Measurements from ENCODE around the gene TOMM20.
A peak's percentile ranks its signal among the peaks of the same experiment; 100 is the strongest.
"Not testable (repeated sequence)": the region's sequence is repeated elsewhere in the genome, so short reads cannot be mapped to it uniquely, and the experiment has no call there.

The TOMM20 gene

DNA sequence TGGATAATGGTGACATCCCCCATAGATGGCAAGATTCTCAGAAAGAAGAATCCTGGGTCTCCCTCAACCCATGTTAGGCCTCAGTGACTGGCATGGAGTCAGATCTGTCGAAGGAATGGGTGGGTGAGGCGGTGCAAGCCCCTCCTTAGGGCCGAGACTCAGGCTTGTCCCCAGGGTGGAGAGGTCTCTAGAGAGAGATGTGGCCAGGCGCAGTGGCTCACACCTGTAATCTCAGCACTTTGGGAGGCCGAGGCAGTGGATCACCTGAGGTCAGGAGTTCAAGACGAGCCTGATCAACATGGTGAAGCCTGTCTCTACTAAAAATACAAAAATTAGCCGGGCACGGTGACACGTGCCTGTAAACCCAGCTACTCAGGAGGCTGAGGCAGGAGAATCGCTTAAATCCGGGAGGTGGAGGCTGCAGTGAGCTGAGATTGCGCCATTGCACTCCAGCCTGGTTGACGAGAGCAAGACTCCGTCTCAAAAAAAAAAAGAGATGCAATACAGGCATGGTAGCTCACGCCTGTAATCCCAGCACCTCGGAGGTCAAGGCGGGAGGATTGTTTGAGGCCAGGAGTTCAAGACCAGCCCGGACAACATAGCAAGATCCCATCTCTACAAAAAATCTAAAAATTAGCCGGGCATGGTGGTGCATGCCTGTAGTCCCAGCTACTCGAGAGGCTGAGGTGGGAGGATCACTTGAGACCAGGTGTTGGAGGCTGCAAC is 37.2 kb downstream of the TOMM20 start:
- H3K4me3 Mint-ChIP-seq; H3K9me3 Mint-ChIP-seq; DNase-seq; H3K36me3 Mint-ChIP-seq (ENCODE audit: low read depth); H3K27ac Mint-ChIP-seq: not testable (repeated sequence)
- H3K27me3 Mint-ChIP-seq (ENCODE audit: low read depth, poor library complexity) = peaks cover 11% of the 10 kb centered on the region
- H3K4me1 Mint-ChIP-seq = peaks cover 35% of the 10 kb centered on the region

DNA sequence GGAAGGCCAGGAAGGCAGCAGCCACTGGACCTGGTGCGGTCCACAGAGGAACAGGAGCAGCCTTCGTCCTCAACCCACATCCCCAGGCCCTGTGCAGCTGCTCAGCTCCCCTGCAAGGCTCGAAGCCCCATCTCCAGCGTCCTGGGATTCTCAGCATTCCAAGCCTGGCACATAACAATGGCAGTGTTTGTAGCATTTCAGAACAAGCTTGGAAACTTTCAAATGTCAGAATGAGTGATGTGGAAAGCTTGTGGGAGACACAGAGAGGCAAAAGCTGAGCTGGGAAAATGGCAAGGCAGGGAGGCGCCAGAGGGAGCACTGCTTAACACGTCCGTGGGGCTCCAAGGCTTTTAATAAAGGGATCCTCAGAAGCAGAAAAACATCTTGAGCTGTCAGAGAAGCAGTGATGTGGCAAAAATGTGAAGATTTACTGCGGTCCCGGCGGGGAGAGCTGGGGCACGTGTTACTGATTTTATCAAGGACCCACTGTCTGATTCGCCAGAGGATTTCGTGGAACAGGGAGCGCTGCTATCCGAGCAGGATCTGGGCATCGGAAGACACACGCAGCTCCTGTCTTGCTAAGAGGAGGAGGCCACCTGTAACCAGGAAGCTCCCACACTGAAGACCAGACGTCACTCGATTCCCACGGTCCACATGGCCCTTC is 38.1 kb downstream of the TOMM20 start:
- peaks cover 11% of the 10 kb centered on the region for H3K27me3 Mint-ChIP-seq (ENCODE audit: low read depth, poor library complexity)
- peak overlapping the region; percentile 79 for H3K27ac Mint-ChIP-seq
- TF ChIP-seq, protein P1, sequence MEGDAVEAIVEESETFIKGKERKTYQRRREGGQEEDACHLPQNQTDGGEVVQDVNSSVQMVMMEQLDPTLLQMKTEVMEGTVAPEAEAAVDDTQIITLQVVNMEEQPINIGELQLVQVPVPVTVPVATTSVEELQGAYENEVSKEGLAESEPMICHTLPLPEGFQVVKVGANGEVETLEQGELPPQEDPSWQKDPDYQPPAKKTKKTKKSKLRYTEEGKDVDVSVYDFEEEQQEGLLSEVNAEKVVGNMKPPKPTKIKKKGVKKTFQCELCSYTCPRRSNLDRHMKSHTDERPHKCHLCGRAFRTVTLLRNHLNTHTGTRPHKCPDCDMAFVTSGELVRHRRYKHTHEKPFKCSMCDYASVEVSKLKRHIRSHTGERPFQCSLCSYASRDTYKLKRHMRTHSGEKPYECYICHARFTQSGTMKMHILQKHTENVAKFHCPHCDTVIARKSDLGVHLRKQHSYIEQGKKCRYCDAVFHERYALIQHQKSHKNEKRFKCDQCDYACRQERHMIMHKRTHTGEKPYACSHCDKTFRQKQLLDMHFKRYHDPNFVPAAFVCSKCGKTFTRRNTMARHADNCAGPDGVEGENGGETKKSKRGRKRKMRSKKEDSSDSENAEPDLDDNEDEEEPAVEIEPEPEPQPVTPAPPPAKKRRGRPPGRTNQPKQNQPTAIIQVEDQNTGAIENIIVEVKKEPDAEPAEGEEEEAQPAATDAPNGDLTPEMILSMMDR (IDR thresholded peaks at IDR 0.05) = no peak
- H3K4me1 Mint-ChIP-seq = peaks cover 29% of the 10 kb centered on the region
- peak overlapping the region; percentile 44 for H3K4me3 Mint-ChIP-seq
- DNase-seq = peak; percentile 41
- no peaks in the 10 kb centered on the region for H3K36me3 Mint-ChIP-seq (ENCODE audit: low read depth)
- no peaks in the 10 kb centered on the region for H3K9me3 Mint-ChIP-seq

DNA sequence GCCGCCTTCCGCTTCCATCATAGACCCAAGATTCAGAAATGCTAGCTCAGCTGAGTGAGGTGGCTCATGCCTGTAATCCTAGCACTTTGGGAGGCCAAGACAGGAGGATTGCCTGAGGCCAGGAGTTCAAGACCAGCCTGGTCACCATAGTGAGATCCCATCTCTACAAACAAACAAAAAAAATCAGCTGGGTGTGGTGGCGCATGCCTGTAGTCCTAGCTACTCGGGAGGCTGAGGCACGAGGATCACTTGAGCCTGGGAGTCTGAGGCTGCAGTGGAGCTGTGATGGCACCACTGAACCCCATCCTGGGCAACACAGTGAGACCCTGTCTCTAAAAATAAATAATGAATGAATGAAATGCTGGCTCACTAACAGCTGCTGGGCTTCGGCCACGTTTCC is 39.7 kb downstream of the TOMM20 start:
- TF ChIP-seq, protein P1 (IDR thresholded peaks at IDR 0.05) = no peak
- no peaks in the 10 kb centered on the region for H3K36me3 Mint-ChIP-seq (ENCODE audit: low read depth)
- H3K4me3 Mint-ChIP-seq = no peak overlapping the region
- H3K27ac Mint-ChIP-seq = no peak overlapping the region
- no peak for DNase-seq
- peaks cover 36% of the 10 kb centered on the region for H3K4me1 Mint-ChIP-seq
- H3K27me3 Mint-ChIP-seq (ENCODE audit: low read depth, poor library complexity) = peaks cover 11% of the 10 kb centered on the region
- no peaks in the 10 kb centered on the region for H3K9me3 Mint-ChIP-seq

DNA sequence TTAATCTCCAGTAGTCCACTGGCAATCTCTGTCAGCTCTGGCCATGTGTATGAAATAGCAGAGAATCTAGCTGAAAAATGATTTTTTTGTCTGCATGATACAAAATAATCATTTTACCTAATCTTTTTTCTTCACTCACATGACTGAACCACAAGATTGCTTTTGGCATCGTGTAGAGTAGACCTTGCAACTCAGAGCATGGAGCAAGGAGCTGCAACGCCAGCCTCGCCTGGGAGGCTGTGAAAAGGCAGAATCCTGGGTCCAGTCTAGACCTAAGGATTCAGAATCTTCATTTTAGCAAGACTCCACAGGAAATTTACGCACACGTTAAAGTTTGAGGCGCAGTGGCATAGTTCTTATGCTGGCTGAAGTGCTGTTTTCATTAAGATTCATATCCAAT is 40.2 kb downstream of the TOMM20 start:
- H3K9me3 Mint-ChIP-seq = no peaks in the 10 kb centered on the region
- H3K36me3 Mint-ChIP-seq (ENCODE audit: low read depth) = no peaks in the 10 kb centered on the region
- peaks cover 11% of the 10 kb centered on the region for H3K27me3 Mint-ChIP-seq (ENCODE audit: low read depth, poor library complexity)
- TF ChIP-seq, protein P1 (IDR thresholded peaks at IDR 0.05) = no peak
- DNase-seq = no peak
- no peak overlapping the region for H3K27ac Mint-ChIP-seq
- no peak overlapping the region for H3K4me3 Mint-ChIP-seq
- H3K4me1 Mint-ChIP-seq = peaks cover 36% of the 10 kb centered on the region

DNA sequence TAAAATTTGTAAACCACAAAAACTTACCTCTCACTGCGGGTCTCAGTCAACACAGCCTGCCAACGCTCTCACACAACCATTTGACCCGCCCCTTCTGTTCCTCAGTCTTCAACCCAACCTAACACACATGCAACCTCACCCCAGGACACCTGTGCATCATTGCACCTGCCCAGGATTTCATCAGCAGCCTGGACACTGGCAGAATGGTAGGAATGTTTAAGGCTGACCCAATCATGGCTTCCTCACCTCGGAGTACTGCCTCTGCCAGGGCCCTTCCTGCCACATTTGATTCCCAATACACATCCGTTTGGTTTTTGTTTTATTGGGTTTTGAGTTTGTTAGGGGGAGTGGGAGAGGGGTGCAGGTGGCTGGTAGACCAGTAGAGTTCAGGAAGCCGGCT is 40.7 kb downstream of the TOMM20 start:
- H3K4me1 Mint-ChIP-seq = peaks cover 36% of the 10 kb centered on the region

DNA sequence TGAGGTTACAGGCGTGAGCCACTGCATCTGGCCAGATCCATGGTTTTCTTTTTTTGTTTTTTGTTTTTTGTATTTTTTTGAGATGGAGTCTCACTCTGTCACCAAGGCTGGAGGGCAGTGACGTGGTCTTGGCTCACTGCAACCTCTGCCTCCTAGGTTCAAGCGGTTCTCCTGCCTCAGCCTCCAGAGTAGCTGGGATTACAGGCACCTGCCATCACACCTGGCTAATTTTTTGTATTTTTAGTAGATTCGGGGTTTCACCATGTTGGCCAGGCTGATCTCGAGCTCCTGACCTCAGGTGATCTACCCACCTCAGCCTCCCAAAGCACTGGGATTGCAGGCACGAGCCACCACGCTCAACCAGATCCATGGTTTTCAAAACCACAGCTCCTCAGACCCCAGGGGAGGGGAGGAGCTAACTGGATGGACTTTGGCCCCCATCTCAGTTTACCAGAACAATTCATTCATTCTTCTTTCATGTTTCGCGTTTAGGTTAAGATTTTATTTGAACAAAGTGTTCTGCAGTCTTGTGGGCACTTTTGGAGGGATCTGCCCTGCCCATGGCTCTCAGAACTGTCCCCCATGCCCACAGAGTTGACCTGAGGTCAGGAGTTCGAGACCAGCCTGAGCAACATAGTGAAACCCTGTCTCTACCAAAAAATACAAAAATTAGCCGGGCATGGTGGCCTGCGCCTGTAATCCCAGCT is 43.1 kb downstream of the TOMM20 start:
- H3K4me3 Mint-ChIP-seq, DNase-seq: not testable (repeated sequence)
- peaks cover 36% of the 10 kb centered on the region for H3K4me1 Mint-ChIP-seq

More for the DNA sequence above, 40.7 kb downstream of the TOMM20 start:
- Mint-ChIP-seq H3K27me3 (ENCODE audit: low read depth, poor library complexity) (peaks cover 9% of the 10 kb centered on the region), H3K27ac (no peak overlapping the region), H3K4me3 (no peak overlapping the region), H3K36me3 (ENCODE audit: low read depth) (no peaks in the 10 kb centered on the region), H3K9me3 (no peaks in the 10 kb centered on the region)
- DNase-seq = no peak
- TF ChIP-seq, protein P1 (IDR thresholded peaks at IDR 0.05) = no peak

DNA sequence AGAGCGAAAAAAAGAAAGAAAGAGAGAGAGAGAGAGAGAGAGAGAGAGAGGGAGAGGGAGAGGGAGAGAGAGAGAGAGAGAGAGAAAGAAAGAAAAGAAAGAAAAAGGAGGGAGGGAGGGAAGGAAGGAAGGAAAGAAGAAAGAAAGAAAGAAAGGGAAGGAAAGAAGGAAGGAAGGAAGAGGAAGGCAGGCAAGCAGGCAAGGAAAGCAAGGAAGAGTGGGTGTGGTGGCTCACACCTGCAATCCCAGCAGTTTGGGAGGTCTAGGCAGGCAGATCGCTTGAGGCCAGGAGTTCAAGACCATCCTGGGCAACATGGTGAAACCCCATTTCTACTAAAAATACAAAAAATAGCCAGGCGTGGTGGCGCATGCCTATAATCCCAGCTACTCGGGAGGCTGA is 47.8 kb downstream of the TOMM20 start:
- not testable (repeated sequence) for H3K27ac Mint-ChIP-seq; DNase-seq; H3K27me3 Mint-ChIP-seq (ENCODE audit: low read depth, poor library complexity); H3K4me3 Mint-ChIP-seq; H3K36me3 Mint-ChIP-seq (ENCODE audit: low read depth); H3K9me3 Mint-ChIP-seq
- H3K4me1 Mint-ChIP-seq = peaks cover 31% of the 10 kb centered on the region

More for the DNA sequence above, 43.1 kb downstream of the TOMM20 start:
- H3K9me3 Mint-ChIP-seq; H3K36me3 Mint-ChIP-seq (ENCODE audit: low read depth); H3K27ac Mint-ChIP-seq: not testable (repeated sequence)
- H3K27me3 Mint-ChIP-seq (ENCODE audit: low read depth, poor library complexity) = peaks cover 11% of the 10 kb centered on the region

DNA sequence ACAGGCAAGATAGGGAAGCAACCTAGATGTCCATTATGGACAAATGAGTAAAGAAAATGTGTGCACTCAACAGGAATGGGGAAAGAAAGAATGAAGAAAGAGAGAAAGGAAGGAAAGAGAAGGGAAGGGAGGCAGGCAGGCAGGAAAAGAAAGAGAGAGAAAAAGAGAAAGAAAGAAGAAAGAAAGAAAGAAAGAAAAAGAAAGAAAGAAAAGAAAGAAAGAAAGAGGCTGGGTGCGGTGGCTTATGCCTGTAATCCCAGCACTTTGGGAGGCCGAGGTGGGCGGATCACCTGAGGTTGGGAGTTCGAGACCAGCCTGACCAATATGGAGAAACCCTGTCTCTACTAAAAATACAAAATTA is 48.4 kb downstream of the TOMM20 start:
- H3K27me3 Mint-ChIP-seq (ENCODE audit: low read depth, poor library complexity); H3K36me3 Mint-ChIP-seq (ENCODE audit: low read depth); H3K9me3 Mint-ChIP-seq; H3K4me3 Mint-ChIP-seq; DNase-seq: not testable (repeated sequence)
- Mint-ChIP-seq H3K4me1 (peaks cover 36% of the 10 kb centered on the region), H3K27ac (peak overlapping the region; percentile 2)
